ENCODE measurements around the gene GPI. TPM values are rescaled to one million over a fixed set of nuclear protein-coding genes. Genes with fewer than 3 reads are reported as not detected.

The GPI gene
- total and polyA plus RNA-seq, 9 of the 15 experiments (the other 6 are each of a cell fraction or from before 2014, with no cell fraction given): 88.3 to 358 (median 122) TPM

DNA sequence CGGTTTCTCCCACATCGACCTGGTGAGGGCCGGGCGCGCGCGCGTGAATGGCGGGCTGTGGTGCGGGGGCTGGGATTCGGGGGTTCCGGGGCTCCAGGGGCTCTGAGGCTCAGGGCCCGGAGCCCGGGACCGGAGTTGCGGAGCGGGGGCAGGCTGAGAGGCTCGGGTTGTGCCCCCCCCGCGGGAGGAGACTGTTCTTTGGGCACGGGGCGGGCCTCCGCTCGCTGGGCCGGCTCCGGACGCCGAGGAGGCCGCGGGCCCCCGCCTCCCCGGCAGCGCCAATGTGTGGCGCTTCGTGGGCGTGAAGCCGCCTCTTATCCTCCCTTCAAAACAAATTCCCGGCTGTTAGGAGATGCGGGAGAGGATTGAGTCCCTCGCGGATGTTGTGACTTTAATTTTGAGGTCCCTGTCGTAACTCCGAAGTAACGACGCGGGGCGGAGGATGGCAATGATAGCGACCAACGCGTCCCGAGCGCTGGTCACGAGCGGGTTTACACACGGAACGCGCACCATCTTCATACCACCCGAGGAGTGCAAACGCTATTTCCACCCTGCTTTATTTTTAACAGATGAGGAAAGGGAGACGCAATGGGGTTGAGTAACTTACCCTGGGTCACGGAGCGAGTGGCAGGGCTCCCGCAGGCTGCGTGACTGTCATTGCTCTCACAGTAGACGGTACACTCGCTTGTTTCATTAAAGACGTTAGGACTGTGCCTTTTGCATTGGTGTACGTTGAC is 63.7 kb downstream of the GPI start (continued):
- no peak for TF ChIP-seq SRF (CRISPR knock-in tag; IDR thresholded peaks at IDR 0.05)
- TF ChIP-seq ZNF589 (CRISPR knock-in tag; IDR thresholded peaks at IDR 0.05; ENCODE audit: low read depth): no peak
- TF ChIP-seq PHF21A (IDR thresholded peaks at IDR 0.05; ENCODE audit: borderline replicate concordance, low read depth): no peak
- TF ChIP-seq ARHGAP35 (IDR thresholded peaks at IDR 0.05; ENCODE audit: partially characterized antibody): no peak
- TF ChIP-seq, protein P1, sequence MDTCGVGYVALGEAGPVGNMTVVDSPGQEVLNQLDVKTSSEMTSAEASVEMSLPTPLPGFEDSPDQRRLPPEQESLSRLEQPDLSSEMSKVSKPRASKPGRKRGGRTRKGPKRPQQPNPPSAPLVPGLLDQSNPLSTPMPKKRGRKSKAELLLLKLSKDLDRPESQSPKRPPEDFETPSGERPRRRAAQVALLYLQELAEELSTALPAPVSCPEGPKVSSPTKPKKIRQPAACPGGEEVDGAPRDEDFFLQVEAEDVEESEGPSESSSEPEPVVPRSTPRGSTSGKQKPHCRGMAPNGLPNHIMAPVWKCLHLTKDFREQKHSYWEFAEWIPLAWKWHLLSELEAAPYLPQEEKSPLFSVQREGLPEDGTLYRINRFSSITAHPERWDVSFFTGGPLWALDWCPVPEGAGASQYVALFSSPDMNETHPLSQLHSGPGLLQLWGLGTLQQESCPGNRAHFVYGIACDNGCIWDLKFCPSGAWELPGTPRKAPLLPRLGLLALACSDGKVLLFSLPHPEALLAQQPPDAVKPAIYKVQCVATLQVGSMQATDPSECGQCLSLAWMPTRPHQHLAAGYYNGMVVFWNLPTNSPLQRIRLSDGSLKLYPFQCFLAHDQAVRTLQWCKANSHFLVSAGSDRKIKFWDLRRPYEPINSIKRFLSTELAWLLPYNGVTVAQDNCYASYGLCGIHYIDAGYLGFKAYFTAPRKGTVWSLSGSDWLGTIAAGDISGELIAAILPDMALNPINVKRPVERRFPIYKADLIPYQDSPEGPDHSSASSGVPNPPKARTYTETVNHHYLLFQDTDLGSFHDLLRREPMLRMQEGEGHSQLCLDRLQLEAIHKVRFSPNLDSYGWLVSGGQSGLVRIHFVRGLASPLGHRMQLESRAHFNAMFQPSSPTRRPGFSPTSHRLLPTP (IDR thresholded peaks at IDR 0.05; ENCODE audit: borderline replicate concordance, extremely low read depth, insufficient read length): no peak
- peak; percentile 57; the same call in 1 of the 2 replicates for TF ChIP-seq BHLHE40 (IDR thresholded peaks at IDR 0.05; ENCODE audit: low read length)
- no peak for TF ChIP-seq STAT5B (CRISPR knock-in tag; IDR thresholded peaks at IDR 0.05)
- TF ChIP-seq TAL1 (IDR thresholded peaks at IDR 0.05): no peak
- TF ChIP-seq PHF20 (IDR thresholded peaks at IDR 0.05; ENCODE audit: partially characterized antibody): no peak
- no peak for TF ChIP-seq NR2C2 (CRISPR knock-in tag; IDR thresholded peaks at IDR 0.05)
- peak; percentile 40; the same call in 1 of the 2 replicates for TF ChIP-seq NR2C2 (tag; IDR thresholded peaks at IDR 0.05)
- TF ChIP-seq ZNF507 (tag; conservative IDR thresholded peaks at IDR 0.05): no peak
- no peak for TF ChIP-seq TFAM (CRISPR knock-in tag; conservative IDR thresholded peaks at IDR 0.05)
- no peak for TF ChIP-seq FOXM1 (IDR thresholded peaks at IDR 0.05; ENCODE audit: low read depth)
- TF ChIP-seq FOXM1 (CRISPR knock-in tag; IDR thresholded peaks at IDR 0.05; ENCODE audit: low read depth): no peak

Data from K562 (cell line).